Dedifferentiated amniotic fluid mesenchymal stem cell (primary cell): ENCODE measurements around the gene RAB37.

Experiments
- DNase-seq: peaks from one replicate; pipeline ENCODE4 v3.0.0-alpha.2; 2016; ENCODE audit errors: extremely low spot score

The RAB37 gene

GRCh38 chr17:74728033-74728701 is 8.9 kb upstream of the RAB37 start:
- no peak for DNase-seq

GRCh38 chr17:74728702-74729075 is 8.4 kb upstream of the RAB37 start:
- no peak for DNase-seq

- no peak for DNase-seq
Measured at GRCh38 chr17:74729368-74729767, 7.7 kb upstream of the RAB37 start.

DNA sequence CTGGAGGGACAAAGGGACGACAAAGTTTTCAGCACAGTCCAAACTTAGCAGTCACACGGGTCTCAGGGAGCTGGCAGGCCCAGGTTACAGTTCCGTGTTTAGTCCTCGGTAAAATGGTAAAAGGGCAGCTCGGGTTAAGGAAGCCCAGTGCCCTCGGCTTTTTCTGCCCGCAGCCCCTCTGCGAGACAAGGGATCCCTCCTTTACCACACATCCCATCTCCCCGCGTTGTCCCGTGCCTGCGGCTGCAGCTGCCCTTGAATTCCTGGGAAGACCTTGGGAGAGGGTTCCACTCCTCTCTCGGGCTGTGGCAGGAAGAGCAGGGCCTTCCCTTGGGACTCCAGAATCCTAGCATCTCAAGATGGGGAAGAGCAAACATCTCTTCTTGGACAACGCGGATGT is 7.2 kb upstream of the RAB37 start:
- DNase-seq: no peak

- DNase-seq: no peak
Measured at GRCh38 chr17:74730491-74731346, 6.3 kb upstream of the RAB37 start.

DNA sequence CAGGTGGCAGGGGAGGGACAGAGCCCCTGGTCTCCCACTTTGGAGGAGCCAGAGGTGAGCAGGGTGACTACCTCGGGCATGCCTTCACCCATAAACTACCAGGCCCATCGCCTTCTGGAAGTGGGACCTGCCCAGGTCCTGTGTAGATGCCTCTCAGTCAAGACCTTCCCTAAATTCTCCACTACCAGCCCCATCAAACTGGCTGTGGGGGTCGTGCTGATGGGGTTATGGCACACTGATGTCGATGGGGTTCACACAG is 5.8 kb upstream of the RAB37 start:
- DNase-seq: no peak

DNA sequence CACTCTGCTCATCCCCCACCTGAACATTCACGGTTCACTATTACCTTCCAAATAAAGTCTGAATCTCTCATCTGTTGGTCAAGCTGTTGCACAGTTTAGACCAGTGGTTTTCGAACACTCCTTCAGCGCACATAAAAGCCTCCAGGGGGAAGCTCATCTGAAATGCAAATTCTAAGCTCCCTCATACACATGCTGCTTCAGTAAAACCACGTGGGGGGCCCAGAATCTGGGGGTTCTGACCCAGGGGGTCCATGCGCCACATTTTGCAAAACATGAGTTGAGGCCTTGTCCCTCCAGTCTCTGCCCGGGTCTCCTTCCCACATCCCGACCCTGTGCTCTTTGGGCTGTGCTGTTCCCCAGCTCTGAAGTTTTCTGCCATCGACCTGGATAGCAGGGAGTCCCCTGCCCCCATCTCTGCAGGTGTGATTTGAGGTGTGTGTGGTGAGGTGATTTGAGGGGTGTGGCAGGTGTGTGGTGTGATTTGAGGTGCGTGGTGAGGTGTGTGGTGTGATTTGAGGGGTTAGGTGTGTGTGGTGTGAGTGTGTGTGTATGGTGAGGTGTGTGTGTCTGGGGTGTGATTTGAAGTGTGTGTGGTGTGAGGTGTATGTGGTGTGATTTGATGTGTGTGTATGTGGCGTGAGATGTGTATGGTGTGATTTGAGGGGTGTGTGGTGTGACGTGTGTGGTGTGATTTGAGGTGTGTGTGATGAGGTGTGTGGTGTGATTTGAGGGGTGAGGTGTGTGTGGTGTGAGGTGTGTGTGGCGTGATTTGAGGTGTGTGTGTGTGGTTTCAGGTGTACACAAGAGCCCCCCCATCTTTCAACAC is 4.8 kb upstream of the RAB37 start:
- DNase-seq: no peak

- DNase-seq: no peak
Measured at GRCh38 chr17:74733365-74734122, 3.5 kb upstream of the RAB37 start.

DNA sequence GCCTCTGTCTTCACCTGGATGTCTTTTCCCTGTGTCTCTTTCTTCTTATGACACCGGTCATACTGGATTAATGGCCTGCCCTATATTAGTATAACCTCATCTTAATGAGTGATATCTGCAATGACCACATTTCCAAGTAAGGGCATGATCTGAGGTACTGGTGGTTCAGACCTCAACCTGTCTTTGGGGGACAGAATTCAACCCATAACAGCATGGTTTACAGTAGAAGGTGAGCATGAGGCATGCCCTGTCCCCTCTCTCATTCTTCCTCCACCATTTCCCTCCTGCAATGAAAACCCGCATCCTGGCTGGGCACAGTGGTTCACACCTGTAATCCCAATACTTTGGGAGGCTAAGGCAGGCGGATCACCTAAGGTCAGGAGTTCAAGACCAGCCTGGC is 2.8 kb upstream of the RAB37 start:
- no peak for DNase-seq

GRCh38 chr17:74737299-74738050 is 419 bp downstream of the RAB37 start:
- no peak for DNase-seq

GRCh38 chr17:74738051-74738996 is 1.3 kb downstream of the RAB37 start:
- no peak for DNase-seq

- no peak for DNase-seq
Measured at GRCh38 chr17:74739227-74739831, 2.3 kb downstream of the RAB37 start.

DNA sequence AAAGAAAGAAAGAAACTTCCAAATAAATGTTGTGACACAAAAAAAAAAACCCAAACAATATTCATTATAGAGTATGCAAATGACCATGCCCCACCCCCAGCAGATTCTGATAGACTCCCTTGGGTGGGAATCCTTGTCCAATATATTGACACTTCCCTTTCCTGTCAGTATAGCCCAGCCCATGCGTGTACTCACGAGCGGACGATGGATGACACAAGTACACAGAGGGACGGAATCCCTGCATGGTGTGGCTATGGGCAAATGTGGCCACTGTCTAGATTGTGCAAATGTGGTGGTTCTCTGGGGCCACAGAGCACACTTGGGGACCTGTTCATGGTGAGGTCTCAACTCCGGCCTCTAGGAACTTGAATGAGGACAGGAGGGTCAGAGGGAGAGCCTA is 3.1 kb downstream of the RAB37 start:
- DNase-seq: no peak

- no peak for DNase-seq
Measured at GRCh38 chr17:74740641-74741387, 3.8 kb downstream of the RAB37 start.

- no peak for DNase-seq
Measured at GRCh38 chr17:74742153-74742515, 5.1 kb downstream of the RAB37 start.

DNA sequence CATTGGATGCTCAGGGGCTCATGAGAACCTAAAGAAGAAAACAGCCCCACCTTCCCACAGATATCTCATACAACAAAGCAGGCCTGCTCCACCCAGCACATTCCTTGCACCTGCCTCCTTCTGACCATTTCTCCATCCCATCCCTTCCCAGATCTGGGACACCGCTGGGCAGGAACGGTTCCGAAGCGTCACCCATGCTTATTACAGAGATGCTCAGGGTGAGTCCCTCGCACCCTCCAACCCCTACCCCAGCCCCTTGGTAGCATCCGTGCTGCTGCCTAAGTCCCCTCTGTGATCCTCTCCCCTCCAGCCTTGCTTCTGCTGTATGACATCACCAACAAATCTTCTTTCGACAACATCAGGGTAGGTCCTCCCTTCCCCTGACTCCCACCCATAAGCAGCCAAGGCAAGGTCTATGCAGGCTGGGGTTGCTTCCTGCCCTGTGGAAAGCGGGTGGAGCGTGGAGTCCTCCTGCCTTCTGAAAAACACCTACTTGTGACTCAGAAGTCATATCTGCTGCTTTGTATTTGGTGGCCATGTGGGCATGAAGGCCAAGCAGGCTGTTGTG is 6.0 kb downstream of the RAB37 start:
- DNase-seq: no peak

GRCh38 chr17:74743755-74744154 is 6.7 kb downstream of the RAB37 start:
- no peak for DNase-seq

DNA sequence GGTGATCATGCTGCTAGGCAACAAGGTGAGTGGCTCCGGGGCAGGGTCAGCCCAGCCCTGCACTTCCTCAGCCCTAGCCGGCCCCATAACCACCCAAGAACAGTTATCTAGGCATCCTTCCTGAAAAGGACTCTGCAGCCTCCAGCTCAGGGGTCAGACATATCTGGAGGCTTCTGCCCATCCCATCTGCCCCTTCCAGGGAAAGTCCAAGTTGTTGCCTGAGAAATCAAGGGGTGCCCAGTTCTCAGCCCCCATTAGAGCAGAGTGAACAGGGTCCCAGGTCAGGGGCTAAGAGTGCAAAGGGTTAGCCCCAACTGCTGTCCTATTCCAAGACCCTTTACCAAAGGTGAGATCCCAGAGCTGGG is 7.3 kb downstream of the RAB37 start:
- DNase-seq: no peak
